Gastroesophageal sphincter (tissue), 3 donors: Measurements from ENCODE around the gene TMEM150B.

Experiments
- POLR2A ChIP-seq, 2 donors: fragments of 450-650 bp; IDR thresholded peaks; one replicate each; pipeline ENCODE4 v1.6.1; 2017; ENCODE audit warnings: antibody characterized with exemption in 2 of 2, mild to moderate bottlenecking in 2 of 2, moderate library complexity in 1 of 2
- TF ChIP-seq, protein P1 (sequence below), 4 experiments: fragments of 200-600 bp in 2 of 4; fragments of 450-650 bp in 2 of 4; sonication (generic) in 1 of 4; IDR thresholded peaks; one replicate each; pipeline ENCODE4 v1.5.1; 2017 to 2019; ENCODE audit warnings: antibody characterized with exemption in 4 of 4, mild to moderate bottlenecking in 2 of 4, moderate library complexity in 2 of 4

DNA sequence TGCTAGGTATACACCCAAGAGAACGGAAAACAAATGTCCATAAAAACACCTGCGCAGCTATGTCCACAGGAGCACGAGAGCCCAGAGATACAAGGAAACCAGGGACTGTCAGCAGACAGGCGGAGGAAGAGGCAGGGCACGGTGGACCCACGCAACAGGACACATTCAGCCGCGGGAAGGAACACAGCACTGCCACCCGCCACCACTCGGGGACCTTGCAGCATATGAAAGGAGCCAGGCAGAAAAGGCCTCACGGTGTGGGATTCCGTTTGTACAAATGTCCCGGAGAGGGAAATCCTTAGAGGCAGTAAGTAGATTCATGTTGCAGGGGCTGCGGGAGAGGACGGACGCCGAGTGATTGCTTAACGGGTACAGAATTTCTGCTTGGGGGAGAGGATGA, 53.0 kb downstream of the TMEM150B start:
- TF ChIP-seq, protein P1, sequence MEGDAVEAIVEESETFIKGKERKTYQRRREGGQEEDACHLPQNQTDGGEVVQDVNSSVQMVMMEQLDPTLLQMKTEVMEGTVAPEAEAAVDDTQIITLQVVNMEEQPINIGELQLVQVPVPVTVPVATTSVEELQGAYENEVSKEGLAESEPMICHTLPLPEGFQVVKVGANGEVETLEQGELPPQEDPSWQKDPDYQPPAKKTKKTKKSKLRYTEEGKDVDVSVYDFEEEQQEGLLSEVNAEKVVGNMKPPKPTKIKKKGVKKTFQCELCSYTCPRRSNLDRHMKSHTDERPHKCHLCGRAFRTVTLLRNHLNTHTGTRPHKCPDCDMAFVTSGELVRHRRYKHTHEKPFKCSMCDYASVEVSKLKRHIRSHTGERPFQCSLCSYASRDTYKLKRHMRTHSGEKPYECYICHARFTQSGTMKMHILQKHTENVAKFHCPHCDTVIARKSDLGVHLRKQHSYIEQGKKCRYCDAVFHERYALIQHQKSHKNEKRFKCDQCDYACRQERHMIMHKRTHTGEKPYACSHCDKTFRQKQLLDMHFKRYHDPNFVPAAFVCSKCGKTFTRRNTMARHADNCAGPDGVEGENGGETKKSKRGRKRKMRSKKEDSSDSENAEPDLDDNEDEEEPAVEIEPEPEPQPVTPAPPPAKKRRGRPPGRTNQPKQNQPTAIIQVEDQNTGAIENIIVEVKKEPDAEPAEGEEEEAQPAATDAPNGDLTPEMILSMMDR (IDR thresholded peaks at IDR 0.05): no peak
- TF ChIP-seq POLR2A (IDR thresholded peaks at IDR 0.05): no peak
